Left renal cortex interstitium (tissue), 4 donors: ENCODE measurements around the gene KAZN. TPM values are rescaled to one million over a fixed set of nuclear protein-coding genes. Genes with fewer than 3 reads are reported as not detected.

ENCODE experiments used
- DNase-seq, 4 donors: peaks; one replicate each; pipeline ENCODE4 v3.0.0-alpha.2; 2013; ENCODE audit warnings: low read depth in 4 of 4, low spot score in 2 of 4, missing footprints in 1 of 4
- polyA plus RNA-seq, 4 donors: library from polyadenylated mRNA; unstranded; fragments of 120-200 nt; gene quantifications; one replicate each; pipeline ENCODE4 v1.2.1, GENCODE V29; 2013; ENCODE audit not compliant: insufficient read length in 4 of 4

The KAZN gene
- polyA plus RNA-seq, 4 donors: 33.0 to 47.4 (median 37.7) TPM

GRCh38 chr1:14699620-14700019 lies 101.1 kb downstream of the KAZN start:
- peak in 1 of 4 donors; percentile 41 for DNase-seq

GRCh38 chr1:14704846-14705245 lies 106.4 kb downstream of the KAZN start:
- no peak for DNase-seq

- no peak for DNase-seq
Measured at GRCh38 chr1:14705824-14706223, 107.3 kb downstream of the KAZN start.

GRCh38 chr1:14706631-14707030 lies 108.1 kb downstream of the KAZN start:
- DNase-seq: no peak

GRCh38 chr1:14707531-14708445 lies 109.3 kb downstream of the KAZN start:
- no peak for DNase-seq

- DNase-seq: no peak
Measured at GRCh38 chr1:14710331-14710730, 111.8 kb downstream of the KAZN start.

- no peak for DNase-seq
Measured at GRCh38 chr1:14712136-14712535, 113.7 kb downstream of the KAZN start.

GRCh38 chr1:14713077-14713476 lies 114.6 kb downstream of the KAZN start:
- no peak for DNase-seq

- DNase-seq: no peak
Measured at GRCh38 chr1:14715266-14715665, 116.8 kb downstream of the KAZN start.

- DNase-seq: no peak
Measured at GRCh38 chr1:14715802-14716201, 117.3 kb downstream of the KAZN start.

GRCh38 chr1:14716474-14716873 lies 118.0 kb downstream of the KAZN start:
- no peak for DNase-seq

GRCh38 chr1:14718476-14718875 lies 120.0 kb downstream of the KAZN start:
- no peak for DNase-seq

- no peak for DNase-seq
Measured at GRCh38 chr1:14723401-14723800, 124.9 kb downstream of the KAZN start.

- DNase-seq: no peak
Measured at GRCh38 chr1:14724246-14724645, 125.8 kb downstream of the KAZN start.

- DNase-seq: no peak
Measured at GRCh38 chr1:14724678-14725077, 126.2 kb downstream of the KAZN start.

GRCh38 chr1:14725238-14725637 lies 126.8 kb downstream of the KAZN start:
- no peak for DNase-seq

GRCh38 chr1:14725695-14726094 lies 127.2 kb downstream of the KAZN start:
- DNase-seq: no peak

- no peak for DNase-seq
Measured at GRCh38 chr1:14726606-14727005, 128.1 kb downstream of the KAZN start.

GRCh38 chr1:14728516-14728915 lies 130.0 kb downstream of the KAZN start:
- DNase-seq: no peak

- no peak for DNase-seq
Measured at GRCh38 chr1:14732728-14733047, 134.2 kb downstream of the KAZN start.

GRCh38 chr1:14733048-14733778 lies 134.7 kb downstream of the KAZN start:
- DNase-seq: no peak

GRCh38 chr1:14733779-14734140 lies 135.3 kb downstream of the KAZN start:
- no peak for DNase-seq
